ENCODE measurements around the gene KIF2A. TPM values are rescaled to one million over a fixed set of nuclear protein-coding genes. Genes with fewer than 3 reads are reported as not detected.

The KIF2A gene
- total RNA-seq, 5 donors from 2014 or later (not counting 1 experiment from before 2014, with no cell fraction given), result 99.8 to 122 (median 107) TPM

- H3K9me3 ChIP-seq, result no peaks in the 10 kb centered on the region
- peaks cover 19 to 40% of the 10 kb centered on the region in 2 experiments for H3K4me1 ChIP-seq (ENCODE audit: control insufficient read depth in 1 of 2, extremely low read depth in 1 of 2, insufficient read depth in 2 of 2, low read length in 2 of 2)
- peak overlapping the region in 2 of 3 donors; percentile 22 to 45 for H3K4me3 Mint-ChIP-seq
- H3K36me3 ChIP-seq (ENCODE audit: control insufficient read depth in 2 of 2, extremely low read depth in 1 of 2, insufficient read depth in 1 of 2, low read length in 1 of 2), result peaks cover 0 to 10% of the 10 kb centered on the region in 2 donors
- no peak overlapping the region for H3K27ac ChIP-seq (ENCODE audit: low read length)
- peaks cover 24% of the 10 kb centered on the region for H3K36me3 Mint-ChIP-seq
- H3K4me3 ChIP-seq (ENCODE audit: control insufficient read depth in 1 of 2, extremely low read depth in 1 of 2, low read length in 1 of 2), result no peak overlapping the region
- no peaks in the 10 kb centered on the region for H3K9me3 Mint-ChIP-seq
- peaks cover 85 to 95% (median 89%) of the 10 kb centered on the region in 3 donors for H3K4me1 Mint-ChIP-seq
- no peak overlapping the region for H3K27ac Mint-ChIP-seq
- WGBS (ENCODE audit: insufficient coverage), result no CpG with 5 or more reads among the region's 1 CpG
- no peak for DNase-seq
- H3K27me3 ChIP-seq (replicated peaks in 1 of 2; ENCODE audit: control insufficient read depth in 2 of 2, extremely low read depth in 1 of 2, insufficient read depth in 2 of 2, low read length in 1 of 2), result no peaks in the 10 kb centered on the region
- no peaks in the 10 kb centered on the region for H3K27me3 Mint-ChIP-seq
- POLR2A ChIA-PET, result no interaction called here
- CTCF ChIA-PET, result no interaction called here
- no peak for ATAC-seq (replicated peaks in 1 of 4)
Observed at GRCh38 chr5:62312674-62313073, 6.7 kb downstream of the KIF2A start.

GRCh38 chr5:62314213-62314830, 8.3 kb downstream of the KIF2A start:
- DNase-seq (no peak), ATAC-seq (replicated peaks in 1 of 4) (no peak)
- no peaks in the 10 kb centered on the region for H3K27me3 ChIP-seq (replicated peaks in 1 of 2; ENCODE audit: control insufficient read depth in 2 of 2, extremely low read depth in 1 of 2, insufficient read depth in 2 of 2, low read length in 1 of 2)
- Mint-ChIP-seq H3K27me3 (no peaks in the 10 kb centered on the region), H3K4me1 (peaks cover 87 to 95% (median 88%) of the 10 kb centered on the region in 3 donors), H3K4me3 (peak overlapping the region in 1 of 3 donors; percentile 38), H3K36me3 (peaks cover 18% of the 10 kb centered on the region), H3K9me3 (no peaks in the 10 kb centered on the region), H3K27ac (peak overlapping the region in 1 of 2 donors; percentile 59)
- POLR2A ChIA-PET, result interaction anchor here in 1 of 2 donors (0.5 kb wide), 1 partner anchor 42 kb away, joined by 3 read pairs; no protein-coding TSS in a partner anchor
- CTCF ChIA-PET, result interaction anchor here in 1 of 2 donors (0.8 kb wide), 1 partner anchor 90 kb away, joined by 3 read pairs; no protein-coding TSS in a partner anchor
- no peaks in the 10 kb centered on the region for H3K9me3 ChIP-seq
- peaks cover 0 to 6% of the 10 kb centered on the region in 2 donors for H3K36me3 ChIP-seq (ENCODE audit: control insufficient read depth in 2 of 2, extremely low read depth in 1 of 2, insufficient read depth in 1 of 2, low read length in 1 of 2)
- H3K4me3 ChIP-seq (ENCODE audit: control insufficient read depth in 1 of 2, extremely low read depth in 1 of 2, low read length in 1 of 2), result no peak overlapping the region
- H3K4me1 ChIP-seq (ENCODE audit: control insufficient read depth in 1 of 2, extremely low read depth in 1 of 2, insufficient read depth in 2 of 2, low read length in 2 of 2), result peaks cover 13 to 36% of the 10 kb centered on the region in 2 experiments
- WGBS (ENCODE audit: insufficient coverage), result 80% methylated on average over 1 of the region's 2 CpGs
- H3K27ac ChIP-seq (ENCODE audit: low read length), result no peak overlapping the region

GRCh38 chr5:62315376-62316175, 9.6 kb downstream of the KIF2A start:
- CTCF ChIA-PET, result interaction anchor here (0.6 to 1.2 kb wide), 2 partner anchors 8 to 18 kb away, joined by 3 read pairs; no protein-coding TSS in a partner anchor
- no peaks in the 10 kb centered on the region for H3K27me3 Mint-ChIP-seq
- H3K4me3 ChIP-seq (ENCODE audit: control insufficient read depth in 1 of 2, extremely low read depth in 1 of 2, low read length in 1 of 2), result no peak overlapping the region

GRCh38 chr5:62316176-62316502, 10.1 kb downstream of the KIF2A start:
- no peaks in the 10 kb centered on the region for H3K9me3 Mint-ChIP-seq
- WGBS (ENCODE audit: insufficient coverage), result 80% methylated on average over 1 of the region's 2 CpGs
- DNase-seq (no peak), ATAC-seq (replicated peaks in 1 of 4) (no peak)
- H3K27ac ChIP-seq (ENCODE audit: low read length), result no peak overlapping the region
- H3K9me3 ChIP-seq, result no peaks in the 10 kb centered on the region
- H3K4me1 Mint-ChIP-seq, result peaks cover 85 to 94% (median 86%) of the 10 kb centered on the region in 3 donors
- CTCF ChIA-PET, result interaction anchor here (0.6 to 1.2 kb wide), 2 partner anchors 9 to 19 kb away, joined by 3 read pairs; no protein-coding TSS in a partner anchor
- H3K36me3 Mint-ChIP-seq, result peaks cover 4% of the 10 kb centered on the region
- H3K4me3 Mint-ChIP-seq, result no peak overlapping the region
- no peak overlapping the region for H3K4me3 ChIP-seq (ENCODE audit: control insufficient read depth in 1 of 2, extremely low read depth in 1 of 2, low read length in 1 of 2)
- POLR2A ChIA-PET, result interaction anchor here (0.5 to 0.7 kb wide), 2 partner anchors 12 to 41 kb away, joined by 3 to 5 read pairs; no protein-coding TSS in a partner anchor
- H3K27ac Mint-ChIP-seq, result peak overlapping the region in 1 of 2 donors; percentile 49
- H3K27me3 Mint-ChIP-seq, result no peaks in the 10 kb centered on the region
- no peaks in the 10 kb centered on the region for H3K27me3 ChIP-seq (replicated peaks in 1 of 2; ENCODE audit: control insufficient read depth in 2 of 2, extremely low read depth in 1 of 2, insufficient read depth in 2 of 2, low read length in 1 of 2)
- H3K4me1 ChIP-seq (ENCODE audit: control insufficient read depth in 1 of 2, extremely low read depth in 1 of 2, insufficient read depth in 2 of 2, low read length in 2 of 2), result peaks cover 10 to 31% of the 10 kb centered on the region in 2 experiments
- no peaks in the 10 kb centered on the region for H3K36me3 ChIP-seq (ENCODE audit: control insufficient read depth in 2 of 2, extremely low read depth in 1 of 2, insufficient read depth in 1 of 2, low read length in 1 of 2)

More at GRCh38 chr5:62315376-62316175, 9.6 kb downstream of the KIF2A start:
- Histone ChIP-seq H3K27me3 (replicated peaks in 1 of 2; ENCODE audit: control insufficient read depth in 2 of 2, extremely low read depth in 1 of 2, insufficient read depth in 2 of 2, low read length in 1 of 2) (no peaks in the 10 kb centered on the region), H3K36me3 (ENCODE audit: control insufficient read depth in 2 of 2, extremely low read depth in 1 of 2, insufficient read depth in 1 of 2, low read length in 1 of 2) (no peaks in the 10 kb centered on the region), H3K27ac (ENCODE audit: low read length) (no peak overlapping the region), H3K9me3 (no peaks in the 10 kb centered on the region), H3K4me1 (ENCODE audit: control insufficient read depth in 1 of 2, extremely low read depth in 1 of 2, insufficient read depth in 2 of 2, low read length in 2 of 2) (peaks cover 13 to 31% of the 10 kb centered on the region in 2 experiments)
- no peak for DNase-seq
- 60% methylated on average over 1 of the region's 2 CpGs for WGBS (ENCODE audit: insufficient coverage)
- Mint-ChIP-seq H3K27ac (peak overlapping the region in 1 of 2 donors; percentile 18), H3K4me1 (peaks cover 86 to 95% (median 86%) of the 10 kb centered on the region in 3 donors), H3K9me3 (no peaks in the 10 kb centered on the region), H3K36me3 (peaks cover 7% of the 10 kb centered on the region), H3K4me3 (peak overlapping the region in 1 of 3 donors; percentile 33)
- no peak for ATAC-seq (replicated peaks in 1 of 4)
- POLR2A ChIA-PET, result interaction anchor here (0.5 to 0.7 kb wide), 4 partner anchors 10 to 42 kb away, joined by 3 to 18 read pairs (median 4); no protein-coding TSS in a partner anchor

GRCh38 chr5:62317810-62318209, 11.8 kb downstream of the KIF2A start:
- Histone ChIP-seq H3K9me3 (no peaks in the 10 kb centered on the region), H3K27ac (ENCODE audit: low read length) (no peak overlapping the region), H3K4me1 (ENCODE audit: control insufficient read depth in 1 of 2, extremely low read depth in 1 of 2, insufficient read depth in 2 of 2, low read length in 2 of 2) (peaks cover 10 to 34% of the 10 kb centered on the region in 2 experiments), H3K36me3 (ENCODE audit: control insufficient read depth in 2 of 2, extremely low read depth in 1 of 2, insufficient read depth in 1 of 2, low read length in 1 of 2) (peaks cover 0 to 8% of the 10 kb centered on the region in 2 donors), H3K27me3 (replicated peaks in 1 of 2; ENCODE audit: control insufficient read depth in 2 of 2, extremely low read depth in 1 of 2, insufficient read depth in 2 of 2, low read length in 1 of 2) (no peaks in the 10 kb centered on the region), H3K4me3 (ENCODE audit: control insufficient read depth in 1 of 2, extremely low read depth in 1 of 2, low read length in 1 of 2) (no peak overlapping the region)
- ATAC-seq (replicated peaks in 1 of 4), result no peak
- no CpG with 5 or more reads among the region's 3 CpGs for WGBS (ENCODE audit: insufficient coverage)
- H3K9me3 Mint-ChIP-seq, result no peaks in the 10 kb centered on the region
- H3K4me1 Mint-ChIP-seq, result peaks cover 83 to 92% (median 84%) of the 10 kb centered on the region in 3 donors
- no peak for DNase-seq
- peaks cover 12% of the 10 kb centered on the region for H3K36me3 Mint-ChIP-seq
- peak overlapping the region in 1 of 2 donors; percentile 44 for H3K27ac Mint-ChIP-seq
- H3K4me3 Mint-ChIP-seq, result peak overlapping the region in 2 of 3 donors; percentile 15 to 21
- POLR2A ChIA-PET, result interaction anchor here (0.7 to 1.0 kb wide), 2 partner anchors 19 to 50 kb away, joined by 3 to 4 read pairs; no protein-coding TSS in a partner anchor
- no peaks in the 10 kb centered on the region for H3K27me3 Mint-ChIP-seq
- CTCF ChIA-PET, result interaction anchor here in 1 of 2 donors (0.7 kb wide), 1 partner anchor 10 kb away, joined by 3 read pairs; no protein-coding TSS in a partner anchor

GRCh38 chr5:62322484-62322883, 16.5 kb downstream of the KIF2A start:
- Mint-ChIP-seq H3K27me3 (no peaks in the 10 kb centered on the region), H3K27ac (no peak overlapping the region), H3K4me1 (peaks cover 82 to 88% (median 87%) of the 10 kb centered on the region in 3 donors), H3K36me3 (peaks cover 40% of the 10 kb centered on the region), H3K4me3 (no peak overlapping the region), H3K9me3 (no peaks in the 10 kb centered on the region)
- no peak for ATAC-seq (replicated peaks in 1 of 4)
- Histone ChIP-seq H3K9me3 (no peaks in the 10 kb centered on the region), H3K27ac (ENCODE audit: low read length) (no peak overlapping the region), H3K36me3 (ENCODE audit: control insufficient read depth in 2 of 2, extremely low read depth in 1 of 2, insufficient read depth in 1 of 2, low read length in 1 of 2) (peaks cover 0 to 17% of the 10 kb centered on the region in 2 donors), H3K4me3 (ENCODE audit: control insufficient read depth in 1 of 2, extremely low read depth in 1 of 2, low read length in 1 of 2) (no peak overlapping the region), H3K4me1 (ENCODE audit: control insufficient read depth in 1 of 2, extremely low read depth in 1 of 2, insufficient read depth in 2 of 2, low read length in 2 of 2) (peaks cover 4 to 17% of the 10 kb centered on the region in 2 experiments), H3K27me3 (replicated peaks in 1 of 2; ENCODE audit: control insufficient read depth in 2 of 2, extremely low read depth in 1 of 2, insufficient read depth in 2 of 2, low read length in 1 of 2) (no peaks in the 10 kb centered on the region)
- CTCF ChIA-PET, result no interaction called here
- POLR2A ChIA-PET, result interaction anchor here in 1 of 2 donors (0.8 kb wide), 1 partner anchor 65 kb away, joined by 5 read pairs; no protein-coding TSS in a partner anchor
- no peak for DNase-seq
- no CpG with 5 or more reads among the region's 1 CpG for WGBS (ENCODE audit: insufficient coverage)

Data from T-cell (primary cell).